Stimulated activated CD4-positive, alpha-beta T cell treated with anti-CD3 and anti-CD28 coated beads, Interleukin-4, amount 100 ng/mL, for 4 hours (primary cell): ENCODE data around the gene MORN5.

Experiments used
- DNase-seq, 2 experiments: peaks; one replicate each; pipeline ENCODE4 v3.0.0-alpha.2; 2020

MORN5 gene

DNA sequence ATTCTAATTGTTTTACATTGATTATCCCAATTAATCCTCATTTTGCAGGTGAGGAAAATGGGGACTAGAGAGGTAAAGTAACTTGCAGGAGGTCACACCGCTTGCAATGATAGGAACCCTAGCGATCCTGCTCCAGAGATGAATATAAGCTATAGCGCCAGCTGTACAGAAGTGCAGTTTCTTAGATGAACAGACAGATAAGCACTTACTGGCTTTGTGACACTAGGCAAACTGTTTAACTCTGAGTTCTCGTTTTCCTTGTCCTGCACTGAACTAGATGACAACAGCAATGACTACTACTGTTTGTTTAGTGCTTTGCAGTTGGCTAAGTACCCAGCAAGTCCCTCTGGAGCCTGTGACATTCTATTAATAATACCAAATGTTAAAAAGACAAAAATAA, 57.9 kb downstream of the MORN5 start:
- no peak for DNase-seq

DNA sequence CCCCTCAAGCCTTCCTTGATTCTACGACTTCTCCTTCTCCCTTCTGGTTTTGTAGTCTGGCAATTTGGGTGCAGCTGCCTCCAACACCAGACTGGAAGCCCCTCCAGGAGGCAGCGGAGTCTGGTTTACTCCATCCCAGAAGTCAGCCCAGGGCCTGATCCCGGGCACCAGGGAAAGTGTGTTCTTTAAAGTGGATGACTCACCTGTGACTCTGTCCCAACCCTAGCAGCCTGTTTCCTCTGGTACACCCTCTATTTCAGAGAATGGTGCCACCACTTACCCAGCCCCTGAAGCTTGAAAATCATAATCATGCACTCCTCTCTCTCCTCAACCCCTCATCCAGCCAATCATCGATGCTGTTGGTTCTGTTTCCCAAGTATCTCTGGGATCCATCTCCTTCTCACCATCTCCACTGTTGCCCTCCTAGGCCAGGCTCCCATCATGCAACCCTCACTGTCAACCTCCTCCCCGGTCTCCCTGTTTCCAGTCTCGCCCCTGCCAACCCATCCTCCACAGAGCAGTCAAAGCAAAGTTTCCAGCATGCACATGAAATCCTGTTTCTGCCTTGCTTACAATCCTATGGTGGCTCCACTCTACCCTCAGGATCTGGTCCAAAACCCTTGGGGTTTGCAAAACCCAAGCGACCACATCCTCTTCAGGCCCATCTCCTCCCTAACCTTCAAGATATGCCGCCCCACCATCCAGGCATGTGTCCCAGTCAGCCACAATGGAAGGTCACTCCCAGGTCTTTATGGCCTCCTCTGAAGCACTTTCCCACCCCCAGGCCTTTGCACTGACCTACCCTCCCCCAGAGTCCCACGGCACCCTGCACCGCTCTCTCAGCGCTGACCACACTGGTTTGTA, 58.6 kb downstream of the MORN5 start:
- no peak for DNase-seq

DNA sequence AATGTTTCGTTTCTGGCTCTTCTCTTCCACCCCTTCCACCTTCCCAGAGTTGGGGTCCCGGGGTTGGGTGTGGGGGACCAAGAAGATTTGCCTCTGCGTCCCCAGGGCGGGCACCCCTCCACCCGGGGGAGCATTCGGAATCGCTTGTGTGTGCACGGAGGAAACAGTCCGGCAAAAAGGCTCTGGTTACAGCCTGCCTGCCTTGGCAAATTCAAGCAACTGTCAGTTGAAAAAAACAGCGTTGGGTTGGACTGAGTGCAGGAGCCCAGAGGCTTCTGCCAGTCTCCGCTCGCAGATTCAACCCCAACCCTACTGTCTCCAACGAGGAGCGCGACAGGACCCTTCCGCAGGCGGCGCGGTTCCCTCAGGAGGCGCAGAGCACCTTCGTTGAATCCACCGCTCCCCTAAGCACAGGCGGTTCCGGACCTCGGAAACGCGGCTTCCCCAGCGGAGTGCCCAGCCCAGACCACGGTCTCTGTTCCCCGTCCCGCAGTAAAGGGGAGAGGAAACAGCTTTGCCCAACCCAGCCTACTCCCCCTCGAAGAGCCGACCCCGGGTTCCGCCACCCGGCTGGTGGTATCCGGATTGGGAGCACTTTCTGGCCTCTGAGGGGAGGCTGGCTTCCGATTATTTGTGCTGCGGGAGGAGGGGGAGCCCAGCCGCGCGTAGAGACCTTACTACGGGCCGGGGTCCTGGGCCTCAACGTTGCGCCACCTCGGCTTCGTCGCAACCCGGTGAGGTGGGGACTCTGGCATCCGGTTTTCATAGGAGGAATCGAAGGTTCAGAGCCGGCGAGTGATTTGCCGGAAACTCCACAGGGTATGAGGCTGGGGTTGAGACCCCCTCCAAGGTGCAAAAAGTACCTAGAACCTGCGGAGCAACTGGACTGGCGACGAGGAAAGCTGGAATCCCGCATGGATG, 59.5 kb downstream of the MORN5 start:
- DNase-seq, result no peak

DNA sequence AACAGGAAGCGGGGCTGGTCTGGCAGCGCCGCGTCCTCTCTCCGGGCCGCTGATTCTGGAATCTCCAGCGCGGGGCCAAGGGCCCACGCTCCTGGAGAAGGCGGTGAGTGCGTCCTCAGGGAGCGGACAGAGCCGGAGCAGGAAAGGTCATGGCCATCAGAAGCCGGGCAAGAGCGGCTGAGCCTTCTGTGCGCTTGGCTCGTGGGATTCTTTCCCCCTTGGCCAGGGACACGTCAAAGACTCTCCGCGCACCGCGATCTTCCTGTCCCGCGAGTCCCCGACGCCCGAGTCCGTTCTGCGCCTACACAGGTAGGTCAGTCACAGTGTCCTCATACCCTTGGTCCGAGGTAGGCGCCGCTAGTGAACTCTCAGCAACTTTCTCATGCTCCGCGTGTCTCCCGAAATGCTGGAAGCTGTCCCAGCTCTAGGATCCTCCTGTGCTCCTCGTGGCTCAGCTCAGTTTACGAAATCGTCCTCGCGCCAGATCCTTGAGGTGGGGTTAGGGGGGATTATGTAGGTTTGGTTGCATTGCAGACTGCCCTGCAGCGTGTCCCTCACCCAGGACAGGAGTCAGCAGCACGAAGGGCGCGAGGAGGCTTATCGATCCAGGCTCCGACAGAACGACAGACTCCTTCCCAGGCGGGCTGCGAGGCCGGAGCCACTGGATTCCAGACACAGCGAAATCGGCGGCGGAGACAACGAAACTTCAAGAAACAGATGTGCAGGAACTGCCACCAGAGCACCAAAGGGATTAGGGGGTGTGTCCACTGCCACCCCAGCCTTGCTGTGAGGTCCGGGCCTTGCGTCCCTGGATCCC, 60.4 kb downstream of the MORN5 start:
- no peak for DNase-seq

DNA sequence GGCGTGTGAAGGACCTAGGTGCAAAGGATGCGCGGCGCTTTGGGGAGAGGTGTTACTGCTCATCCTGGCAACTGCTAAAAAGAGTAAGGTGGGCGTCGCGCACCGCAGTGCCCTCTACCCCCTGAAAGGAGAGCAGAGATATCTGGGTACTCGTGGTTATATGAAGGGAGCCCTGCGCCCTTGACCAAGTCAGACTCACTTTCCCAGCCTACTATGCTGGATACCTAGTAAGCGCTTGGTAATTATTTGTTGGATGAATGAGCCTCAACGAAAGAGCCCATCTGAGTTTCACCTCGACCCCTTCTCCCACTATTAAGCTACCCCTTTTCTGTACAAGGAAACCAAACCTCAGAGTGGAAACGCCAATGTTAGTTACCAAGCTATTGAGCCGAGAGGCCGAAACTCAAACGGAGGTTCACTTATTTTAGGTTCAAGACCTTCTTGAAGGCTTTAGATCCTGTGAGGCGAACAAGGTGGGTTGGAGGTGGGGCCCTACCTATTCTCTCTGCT, 61.0 kb downstream of the MORN5 start:
- DNase-seq, result no peak

DNA sequence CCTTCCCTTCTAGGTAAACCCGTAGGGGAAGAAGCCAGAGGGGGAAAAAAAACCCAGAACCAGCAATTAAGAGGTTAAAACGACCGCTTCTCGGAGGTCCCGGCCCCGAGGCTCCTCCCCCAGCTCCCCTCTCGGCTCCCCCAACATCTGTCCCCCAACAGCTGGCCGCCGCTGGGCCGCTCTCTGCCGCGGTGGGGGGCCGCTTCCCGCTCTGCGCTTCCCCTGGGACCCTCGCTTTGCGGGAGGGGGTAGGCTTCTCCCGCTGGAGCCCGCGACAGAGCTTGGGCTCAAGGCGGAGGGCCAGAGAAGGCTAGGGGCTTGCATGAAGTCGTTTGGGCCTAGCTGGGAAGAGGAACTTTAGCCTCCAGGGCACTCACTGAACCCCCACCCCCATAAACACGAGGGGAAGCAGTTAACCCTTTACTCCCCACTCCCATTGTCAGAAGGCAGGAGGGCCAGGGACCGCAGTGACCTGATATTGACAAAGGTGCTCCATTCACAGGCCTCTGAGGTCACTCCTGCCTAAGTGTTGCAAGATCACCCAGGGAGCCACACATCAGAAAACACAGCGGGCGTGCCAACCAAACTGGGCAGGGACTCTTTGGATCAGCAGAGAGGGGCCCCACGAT, 61.6 kb downstream of the MORN5 start:
- DNase-seq, result no peak

DNA sequence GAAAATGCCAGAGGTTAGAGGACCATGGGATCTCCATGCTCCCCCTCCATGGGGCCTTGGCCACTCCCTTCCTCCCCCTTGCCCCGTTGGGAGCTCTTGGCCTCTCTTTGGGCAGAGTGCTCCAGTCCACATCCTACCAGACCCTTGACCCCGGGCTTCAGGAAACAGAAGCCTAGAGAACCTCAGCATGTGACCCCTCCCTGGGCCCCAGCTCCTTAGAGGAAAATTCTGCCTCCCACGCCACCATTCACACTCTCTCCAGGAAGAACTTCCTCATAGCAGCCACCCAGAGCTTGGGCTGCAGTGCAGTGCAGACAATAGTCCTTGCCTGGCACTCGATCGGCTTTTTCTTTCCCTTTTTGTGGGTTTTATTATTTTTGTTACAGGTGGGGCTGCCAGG, 63.1 kb downstream of the MORN5 start:
- DNase-seq, result no peak

DNA sequence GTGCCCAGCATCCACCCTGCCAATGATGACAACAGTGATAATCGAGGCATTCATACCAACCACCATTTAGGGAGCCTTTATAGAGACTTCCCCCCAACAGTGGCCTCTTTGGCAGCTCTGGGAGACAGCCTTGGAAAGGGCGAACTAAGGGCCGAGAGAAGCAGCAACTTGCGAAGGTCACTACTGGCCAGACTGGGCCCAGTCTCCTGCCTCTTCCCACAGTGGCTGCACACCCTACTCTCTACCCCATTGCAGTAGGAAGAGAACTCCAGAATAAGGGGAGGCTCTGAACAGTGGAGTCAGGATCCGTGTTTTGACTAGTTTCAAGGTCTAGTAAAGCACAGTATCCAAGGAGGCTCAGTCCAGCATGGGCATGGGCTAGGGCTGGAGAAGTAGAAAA, 63.7 kb downstream of the MORN5 start:
- no peak for DNase-seq

DNA sequence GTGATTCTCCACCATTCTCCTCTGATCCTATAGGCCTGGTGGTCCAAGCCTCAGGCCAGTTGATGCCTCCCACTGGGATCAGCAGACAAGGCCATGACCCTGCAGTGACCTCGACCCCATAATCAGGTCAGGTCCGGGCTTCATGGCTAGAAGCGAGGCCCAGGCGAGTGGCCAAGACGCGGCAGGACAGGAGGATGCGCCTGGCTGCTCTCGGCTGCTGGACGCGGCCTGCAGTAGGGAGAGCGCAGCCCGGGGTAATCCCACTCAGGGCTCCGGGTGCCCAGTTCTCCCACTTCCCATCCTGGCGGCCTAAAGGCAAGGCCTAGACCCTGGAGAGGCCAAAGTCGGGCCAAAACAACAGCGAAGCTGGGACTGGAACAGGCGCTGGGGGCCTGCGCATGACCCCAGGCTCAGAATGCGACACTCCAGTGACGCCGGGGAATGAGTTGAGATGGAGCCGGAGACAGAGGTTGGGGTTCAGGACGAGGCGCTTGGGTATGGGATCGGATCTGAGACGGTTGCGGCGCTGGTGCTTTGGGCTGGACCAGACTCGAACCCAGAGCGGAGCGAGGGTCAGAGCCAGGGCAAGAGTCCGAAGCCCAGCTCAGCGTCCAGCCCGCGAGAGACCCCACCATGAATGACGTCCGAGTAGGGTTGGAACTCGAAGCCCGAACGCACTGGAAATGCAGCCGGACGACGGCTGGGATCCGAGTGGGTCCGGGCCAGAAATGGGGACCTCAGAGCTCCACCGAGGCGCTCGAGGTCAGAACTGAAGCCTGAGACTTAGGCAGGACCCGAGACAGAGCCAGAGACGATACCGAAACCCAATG, 65.8 kb downstream of the MORN5 start:
- DNase-seq, result no peak

DNA sequence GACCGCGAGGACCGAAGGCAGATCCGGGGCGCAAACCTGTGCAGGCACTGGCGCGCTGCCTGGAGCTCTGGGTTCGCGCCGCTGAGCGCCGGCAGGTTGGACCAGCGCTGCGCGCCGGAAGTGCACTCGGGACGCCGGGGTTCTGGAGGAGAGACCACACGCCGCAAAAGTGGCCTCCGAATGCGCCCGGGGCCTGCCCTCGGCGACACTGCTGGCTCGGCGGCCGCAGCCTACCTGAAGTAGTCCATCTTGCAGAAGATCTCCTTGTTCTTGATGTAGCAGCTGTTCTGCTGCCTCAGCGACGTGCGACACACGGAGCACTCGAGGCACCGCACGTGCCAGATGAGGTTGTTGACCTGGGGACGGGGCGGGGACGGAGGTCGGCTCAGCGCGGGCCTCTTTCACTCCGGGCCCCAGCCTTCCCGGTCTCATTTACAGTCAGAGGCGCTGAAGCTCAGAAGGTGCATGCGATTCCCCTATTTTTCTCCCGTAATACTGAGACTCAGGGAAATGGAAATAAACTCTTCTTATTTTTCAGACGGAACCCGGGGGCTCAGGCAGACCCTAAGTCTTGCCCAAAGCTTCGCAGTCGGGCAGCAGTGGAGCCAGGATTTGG, 66.5 kb downstream of the MORN5 start:
- DNase-seq, result no peak

DNA sequence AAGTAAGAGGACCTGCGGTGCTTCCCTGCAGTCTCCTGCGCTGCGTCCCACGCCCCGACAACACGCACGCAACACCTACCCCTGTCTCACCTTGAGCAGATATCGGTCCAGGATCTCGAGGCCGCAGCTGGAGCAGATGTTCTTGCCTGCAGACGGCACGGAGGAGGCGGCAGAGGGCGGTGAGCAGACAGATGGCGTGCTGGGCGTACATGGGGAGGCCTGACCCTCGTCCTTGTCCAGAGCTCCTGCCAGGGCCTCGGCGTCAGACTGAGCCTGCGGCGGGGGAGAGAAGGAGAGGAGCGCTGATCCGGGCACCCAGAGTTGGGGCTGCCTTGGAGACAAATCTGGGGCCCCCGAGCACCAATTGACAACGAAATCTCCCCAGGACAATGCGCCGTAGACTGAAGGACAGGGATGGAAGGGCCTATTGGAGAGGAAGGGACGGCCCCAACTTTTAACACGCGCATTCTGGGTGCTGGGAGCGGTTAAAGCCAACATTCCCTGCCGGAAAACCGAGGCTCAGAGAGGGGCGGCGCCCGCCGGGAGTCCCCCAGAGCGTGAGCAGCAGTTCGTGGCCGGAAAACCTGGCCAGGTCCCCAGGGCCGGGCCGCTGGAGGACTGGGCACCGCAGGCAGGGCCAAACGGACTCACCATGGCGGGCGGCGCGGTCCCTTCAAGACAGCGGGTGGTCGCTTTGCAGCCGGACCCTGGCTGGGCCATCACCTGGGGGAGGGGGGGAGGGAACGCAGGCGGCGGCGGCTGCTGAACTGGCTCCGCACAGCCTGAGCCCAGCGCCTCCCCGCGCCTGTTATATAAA, 67.3 kb downstream of the MORN5 start:
- no peak for DNase-seq

DNA sequence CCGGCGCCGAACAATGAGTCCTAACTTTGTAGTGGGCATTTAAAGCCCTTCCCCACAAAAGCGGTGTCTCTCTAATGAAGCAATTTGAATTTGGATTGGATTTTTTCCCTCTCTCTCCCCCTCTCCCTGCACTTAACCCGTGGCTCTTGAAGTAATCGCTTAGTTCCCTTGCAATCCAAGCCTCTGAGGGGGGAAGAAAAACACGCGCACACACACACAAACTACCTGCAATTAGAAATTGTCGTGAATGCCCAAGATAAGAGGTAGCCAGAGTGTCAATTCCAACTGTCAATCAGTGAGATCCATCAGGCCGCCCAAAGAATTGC, 67.8 kb downstream of the MORN5 start:
- DNase-seq, result no peak

DNA sequence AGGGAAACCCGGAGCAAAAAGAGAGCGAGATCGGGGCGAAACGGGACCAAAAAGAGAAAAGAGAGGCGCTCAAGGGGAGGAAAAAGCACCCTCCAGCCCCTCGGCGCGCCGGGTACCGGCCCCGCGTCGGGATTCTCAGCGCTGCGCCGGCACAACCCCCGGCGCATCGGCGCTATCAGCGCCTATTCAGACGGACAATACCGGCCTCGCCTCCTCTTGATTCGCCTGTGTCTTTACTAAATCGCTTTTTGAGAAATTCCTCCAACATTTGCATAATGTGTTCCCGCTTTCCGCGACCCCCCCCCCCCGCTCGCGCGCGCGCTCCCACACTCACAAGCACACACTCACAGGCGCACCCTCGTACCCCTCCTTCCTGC, 68.5 kb downstream of the MORN5 start:
- DNase-seq, result no peak

DNA sequence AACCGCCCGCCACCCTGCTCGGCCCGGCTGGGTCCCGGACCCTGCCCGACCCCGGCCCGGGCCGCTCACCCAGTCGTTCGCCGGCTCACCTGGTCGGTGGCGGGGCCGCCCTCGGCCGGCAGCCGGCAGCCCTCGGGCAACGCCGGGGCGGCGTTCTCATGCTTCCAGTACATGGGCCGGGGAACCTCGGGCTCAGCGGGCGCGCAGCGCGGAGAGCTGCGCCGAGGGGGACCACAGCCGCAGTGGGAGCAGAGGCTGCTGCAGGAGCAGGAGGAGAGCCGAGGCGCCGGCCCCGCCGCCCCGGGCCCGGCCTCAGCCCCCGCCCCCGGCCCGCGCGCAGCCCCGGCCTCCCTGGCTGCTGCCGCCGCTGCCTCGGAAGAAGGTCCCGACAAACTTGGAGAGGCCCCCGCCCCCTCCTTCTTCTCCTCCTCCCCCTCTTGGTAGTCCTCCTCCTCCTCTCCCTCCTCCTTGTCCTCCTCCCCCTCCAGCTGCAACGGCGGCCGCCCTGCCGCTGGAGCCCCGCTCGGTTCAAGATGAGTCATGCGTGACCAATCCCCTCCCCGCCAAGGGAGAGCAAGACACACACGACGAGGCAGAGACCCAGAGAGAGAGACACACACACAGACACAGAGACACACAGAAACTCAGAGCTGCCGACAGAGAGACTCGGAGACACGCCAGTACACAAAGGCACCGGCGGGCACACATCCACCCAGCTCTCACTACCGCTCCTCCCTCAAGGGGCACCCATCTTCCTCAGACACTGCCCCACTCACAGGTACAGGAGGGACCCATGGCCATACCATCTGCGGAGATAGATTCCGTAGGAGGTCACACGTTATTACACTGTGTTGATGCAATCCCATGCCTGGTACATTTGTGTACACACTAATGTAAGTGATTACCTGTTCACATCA, 69.1 kb downstream of the MORN5 start, which contains the start of gene LHX6:
Gene LHX6, minus strand, starts transcription at position 390 of the 917 bp plus-strand sequence. Its CDS starts 217 bp downstream, at position 173.
- DNase-seq, result peak in 1 of 2 experiments; percentile 21

DNA sequence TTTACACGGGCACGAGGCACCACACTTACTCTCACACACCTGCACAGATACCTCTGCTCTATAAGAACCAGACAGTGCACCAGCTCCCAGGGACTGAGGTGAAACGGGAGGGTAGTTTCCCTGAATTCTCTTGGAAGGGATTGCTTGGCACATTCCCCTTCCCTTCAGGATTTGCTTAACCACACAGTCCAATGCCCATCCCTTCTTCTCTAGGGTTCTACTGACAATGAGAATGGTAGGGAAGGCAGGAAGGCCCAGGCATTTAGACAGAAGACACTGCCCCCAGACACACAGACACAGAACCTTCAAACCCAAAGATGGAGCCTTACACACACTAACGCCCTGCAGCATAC, 69.8 kb downstream of the MORN5 start:
- DNase-seq, result no peak

DNA sequence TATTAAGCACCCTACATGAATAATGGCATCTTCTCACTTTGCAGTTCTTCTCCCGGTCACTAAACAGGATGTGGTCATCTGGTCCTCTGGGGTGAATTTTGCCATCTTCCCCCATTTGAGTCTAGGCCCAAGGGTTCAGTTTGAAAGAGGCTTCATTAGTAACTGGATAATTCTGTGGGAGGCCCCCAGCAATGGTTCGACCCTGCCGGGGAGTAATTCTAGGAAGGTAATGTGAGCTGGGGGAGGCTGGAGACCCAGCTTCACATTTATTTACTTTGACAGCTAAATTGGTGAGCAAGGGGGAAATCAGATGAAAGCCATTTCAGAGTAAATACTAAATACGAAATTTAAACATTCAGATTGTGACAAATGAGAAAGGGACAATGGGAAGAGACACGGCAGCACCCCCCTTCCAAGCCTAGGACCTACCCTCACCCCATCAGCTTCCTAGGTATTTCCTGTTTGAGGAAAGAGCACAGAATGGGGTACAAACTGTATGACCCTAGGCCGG, 73.1 kb downstream of the MORN5 start:
- no peak for DNase-seq

DNA sequence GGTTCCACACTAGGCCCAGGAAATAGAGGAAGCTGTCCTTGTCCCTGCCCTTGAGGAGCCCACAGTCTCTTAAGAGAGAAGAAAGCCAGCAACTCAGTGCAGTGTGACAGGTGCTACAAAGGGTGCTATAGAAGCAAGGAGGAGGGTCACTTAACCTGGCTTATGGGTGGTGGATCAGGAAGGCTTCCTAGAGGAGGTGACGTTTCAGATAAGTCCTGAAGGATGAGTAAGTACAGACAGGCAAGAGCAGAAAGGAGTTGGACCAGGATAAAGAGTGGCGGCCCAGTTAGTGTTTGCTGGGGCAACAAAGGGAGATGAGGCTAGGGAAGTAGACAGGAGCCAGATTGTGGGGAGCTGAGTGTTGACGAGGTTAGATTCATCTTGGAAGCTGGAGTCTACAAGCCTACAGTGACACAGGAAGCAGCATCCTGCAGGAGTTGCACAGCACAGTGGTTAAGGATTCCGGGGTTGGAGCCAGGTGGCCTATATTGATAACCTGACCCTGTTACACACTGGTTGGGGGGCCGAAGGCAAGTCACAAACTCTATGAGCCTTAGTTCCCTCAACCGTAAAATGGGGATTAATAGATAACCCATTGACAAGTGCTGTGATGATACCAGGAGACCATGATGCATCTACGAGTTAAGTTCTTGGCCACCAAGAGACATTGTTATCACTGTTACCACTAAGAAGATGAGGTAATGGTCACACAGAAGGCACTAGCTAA, 74.5 kb downstream of the MORN5 start:
- DNase-seq, result no peak

DNA sequence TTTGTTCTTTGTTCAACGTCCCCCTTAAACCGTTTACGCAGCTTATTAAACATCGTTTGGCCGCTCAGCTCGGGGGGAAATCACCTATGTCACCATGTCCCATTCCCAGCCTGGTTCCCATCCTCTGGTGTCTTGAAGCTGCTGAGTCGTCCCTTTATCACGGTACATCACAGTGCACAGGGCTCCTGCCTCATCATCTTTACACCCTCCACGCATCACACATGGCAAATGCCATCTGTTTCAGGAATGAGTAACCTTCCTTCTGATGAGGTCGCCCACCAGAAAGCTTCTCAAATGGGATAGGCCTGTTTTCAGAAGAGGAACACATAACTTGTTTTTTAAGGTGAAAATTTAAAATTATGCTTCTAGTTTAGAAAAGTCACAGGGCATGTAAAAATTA, 77.0 kb downstream of the MORN5 start:
- DNase-seq, result no peak
